AG04450 (cell line): ENCODE data around the gene NFAM1. TPM values are rescaled to one million over a fixed set of nuclear protein-coding genes. Genes with fewer than 3 reads are reported as not detected.

ENCODE experiments used
- CTCF ChIA-PET: fragments of 300-600, 350-600 bp; formaldehyde crosslinking; extraction: SDS; loops from one replicate; lab custom pipeline; 2022; ENCODE audit warnings: antibody characterized with exemption, inconsistent platforms; lab: Charles Lee
- POLR2A ChIA-PET: fragments of 350-600 bp; formaldehyde crosslinking; extraction: SDS; loops from one replicate; lab custom pipeline; 2021; ENCODE audit warnings: antibody characterized with exemption, inconsistent platforms; lab: Yijun Ruan, JAX
- DNase-seq: peaks from one replicate; pipeline ENCODE4 v3.0.0-alpha.2; 2011; ENCODE audit warnings: low read depth, low spot score
- H3K27ac ChIP-seq: one replicate; pipeline ENCODE4 v1.5.1; 2012; ENCODE audit warnings: low read depth, low read length, control low read depth
- H3K27me3 ChIP-seq: one replicate; pipeline ENCODE4 v1.6.0; 2012; ENCODE audit warnings: low read length; ENCODE audit not compliant: control insufficient read depth, insufficient read depth
- H3K4me3 ChIP-seq: 2 replicates; pipeline ENCODE4 v1.5.1; 2011; ENCODE audit warnings: mild to moderate bottlenecking, low read depth, low read length, control low read depth
- H3K9me3 ChIP-seq: 2 replicates; pipeline ENCODE4 v1.5.1; 2012; ENCODE audit warnings: low read length; ENCODE audit not compliant: control insufficient read depth, insufficient read depth
- CTCF ChIP-seq: IDR thresholded peaks from 2 replicates; pipeline ENCODE4 v1.5.1; 2011; ENCODE audit warnings: low read depth, low read length, control low read depth, inconsistent platforms
- polyA plus RNA-seq: library from polyadenylated mRNA; depleted of rRNA; stranded (reverse); fragments of >200 nt; gene quantifications from 2 replicates; pipeline ENCODE4 v1.2.3, GENCODE V29; 2011

Gene NFAM1
- polyA plus RNA-seq, 1 experiment = not detected

- POLR2A ChIA-PET = interaction anchor here (0.5 kb wide), 1 partner anchor 69 kb away, joined by 4 read pairs; no protein-coding TSS in a partner anchor
- TF ChIP-seq CTCF = peak; percentile 97
These were observed 5.5 kb upstream of the NFAM1 start for GRCh38 chr22:42437488-42438292.

GRCh38 chr22:42436404-42436803 is 4.2 kb upstream of the NFAM1 start:
- ChIA-PET POLR2A (no interaction called here), CTCF (interaction anchor here (0.7 to 5.8 kb wide), 8 partner anchors 8 to 345 kb away, joined by 3 to 40 read pairs (median 6); no protein-coding TSS in a partner anchor)
- H3K27ac ChIP-seq = no peak overlapping the region
- no peak for TF ChIP-seq CTCF
- H3K4me3 ChIP-seq = no peak overlapping the region
- peaks cover 48% of the 10 kb centered on the region for H3K27me3 ChIP-seq
- no peak for DNase-seq
- H3K9me3 ChIP-seq = no peaks in the 10 kb centered on the region; the same call in 1 of the 2 replicates

More at GRCh38 chr22:42437488-42438292, 5.5 kb upstream of the NFAM1 start:
- Histone ChIP-seq H3K27me3 (peaks cover 35% of the 10 kb centered on the region), H3K9me3 (no peaks in the 10 kb centered on the region; the same call in 1 of the 2 replicates), H3K27ac (no peak overlapping the region), H3K4me3 (peak overlapping the region; percentile 57)
- CTCF ChIA-PET = interaction anchor here (0.6 to 5.8 kb wide), 5 partner anchors 48 to 346 kb away, joined by 3 to 40 read pairs (median 10); no protein-coding TSS in a partner anchor
- DNase-seq = no peak

- Histone ChIP-seq H3K4me3 (no peak overlapping the region), H3K27ac (no peak overlapping the region), H3K9me3 (no peaks in the 10 kb centered on the region; the same call in 1 of the 2 replicates), H3K27me3 (peaks cover 59% of the 10 kb centered on the region)
- CTCF ChIA-PET = interaction anchor here (0.7 to 5.8 kb wide), 5 partner anchors 9 to 344 kb away, joined by 5 to 40 read pairs (median 10); no protein-coding TSS in a partner anchor
- TF ChIP-seq CTCF = no peak
- POLR2A ChIA-PET = no interaction called here
- DNase-seq = no peak
These were observed 2.7 kb upstream of the NFAM1 start for GRCh38 chr22:42434748-42435425.

- POLR2A ChIA-PET = no interaction called here
- no peak overlapping the region for H3K4me3 ChIP-seq
- H3K27ac ChIP-seq = no peak overlapping the region
- H3K9me3 ChIP-seq = no peaks in the 10 kb centered on the region; the same call in 1 of the 2 replicates
- no peak for TF ChIP-seq CTCF
- CTCF ChIA-PET = interaction anchor here (0.6 to 0.9 kb wide), 2 partner anchors 261 to 343 kb away, joined by 3 to 5 read pairs; no protein-coding TSS in a partner anchor
- DNase-seq = no peak
- H3K27me3 ChIP-seq = peaks cover 60% of the 10 kb centered on the region
These were observed 1.8 kb upstream of the NFAM1 start for GRCh38 chr22:42433754-42434682.
